ENCODE data around the gene PHLPP1. TPM values are rescaled to one million over a fixed set of nuclear protein-coding genes. Genes with fewer than 3 reads are reported as not detected.

PHLPP1 gene
- total RNA-seq, 1 donor from 2014 or later, result 21.2 TPM

- no peak for DNase-seq (ENCODE audit: low spot score in 2 of 2, unreplicated experiment in 2 of 2)
- Mint-ChIP-seq H3K36me3 (no peaks in the 10 kb centered on the region), H3K27ac (no peak overlapping the region), H3K4me3 (no peak overlapping the region), H3K4me1 (peaks cover 2% of the 10 kb centered on the region), H3K27me3 (ENCODE audit: low read depth) (no peaks in the 10 kb centered on the region), H3K9me3 (no peaks in the 10 kb centered on the region)
- no peak for TF ChIP-seq CTCF (IDR thresholded peaks at IDR 0.05; ENCODE audit: unreplicated experiment)
These were observed 137.5 kb downstream of the PHLPP1 start for GRCh38 chr18:62852851-62853250.

- no peak overlapping the region for H3K4me3 Mint-ChIP-seq
- no peak overlapping the region for H3K27ac Mint-ChIP-seq
- no peak for TF ChIP-seq CTCF (IDR thresholded peaks at IDR 0.05; ENCODE audit: unreplicated experiment)
- peaks cover 9% of the 10 kb centered on the region for H3K4me1 Mint-ChIP-seq
- DNase-seq (ENCODE audit: low spot score in 2 of 2, unreplicated experiment in 2 of 2), result no peak
- H3K27me3 Mint-ChIP-seq (ENCODE audit: low read depth), result no peaks in the 10 kb centered on the region
- no peaks in the 10 kb centered on the region for H3K9me3 Mint-ChIP-seq
- no peaks in the 10 kb centered on the region for H3K36me3 Mint-ChIP-seq
These were observed 141.0 kb downstream of the PHLPP1 start for GRCh38 chr18:62856294-62856693.

- Mint-ChIP-seq H3K27ac (no peak overlapping the region), H3K27me3 (ENCODE audit: low read depth) (no peaks in the 10 kb centered on the region), H3K36me3 (peaks cover 1% of the 10 kb centered on the region), H3K4me1 (peaks cover 9% of the 10 kb centered on the region), H3K9me3 (no peaks in the 10 kb centered on the region), H3K4me3 (no peak overlapping the region)
- DNase-seq (ENCODE audit: low spot score in 2 of 2, unreplicated experiment in 2 of 2), result no peak
- TF ChIP-seq CTCF (IDR thresholded peaks at IDR 0.05; ENCODE audit: unreplicated experiment), result no peak
These were observed 142.1 kb downstream of the PHLPP1 start for GRCh38 chr18:62857263-62857976.

GRCh38 chr18:62860062-62860461 is 144.7 kb downstream of the PHLPP1 start:
- peaks cover 3% of the 10 kb centered on the region for H3K36me3 Mint-ChIP-seq
- H3K4me1 Mint-ChIP-seq, result peaks cover 9% of the 10 kb centered on the region
- no peak overlapping the region for H3K4me3 Mint-ChIP-seq
- no peaks in the 10 kb centered on the region for H3K27me3 Mint-ChIP-seq (ENCODE audit: low read depth)
- H3K9me3 Mint-ChIP-seq, result no peaks in the 10 kb centered on the region
- no peak overlapping the region for H3K27ac Mint-ChIP-seq
- DNase-seq (ENCODE audit: low spot score in 2 of 2, unreplicated experiment in 2 of 2), result no peak
- TF ChIP-seq CTCF (IDR thresholded peaks at IDR 0.05; ENCODE audit: unreplicated experiment), result no peak

- no peak for DNase-seq (ENCODE audit: low spot score in 2 of 2, unreplicated experiment in 2 of 2)
- TF ChIP-seq CTCF (IDR thresholded peaks at IDR 0.05; ENCODE audit: unreplicated experiment), result no peak
- Mint-ChIP-seq H3K4me3 (no peak overlapping the region), H3K9me3 (no peaks in the 10 kb centered on the region), H3K27ac (no peak overlapping the region), H3K36me3 (peaks cover 4% of the 10 kb centered on the region), H3K4me1 (peaks cover 9% of the 10 kb centered on the region), H3K27me3 (ENCODE audit: low read depth) (no peaks in the 10 kb centered on the region)
These were observed 147.1 kb downstream of the PHLPP1 start for GRCh38 chr18:62862466-62862865.

Data from mesothelial cell of epicardium (in vitro differentiated cells).